Measurements from ENCODE around the gene RAP1GAP2. TPM values are rescaled to one million over a fixed set of nuclear protein-coding genes. Genes with fewer than 3 reads are reported as not detected.
A peak's percentile ranks its signal among the peaks of the same experiment; 100 is the strongest.

Gene RAP1GAP2
- total RNA-seq, 1 experiment from 2014 or later, result 72.8 TPM

DNA sequence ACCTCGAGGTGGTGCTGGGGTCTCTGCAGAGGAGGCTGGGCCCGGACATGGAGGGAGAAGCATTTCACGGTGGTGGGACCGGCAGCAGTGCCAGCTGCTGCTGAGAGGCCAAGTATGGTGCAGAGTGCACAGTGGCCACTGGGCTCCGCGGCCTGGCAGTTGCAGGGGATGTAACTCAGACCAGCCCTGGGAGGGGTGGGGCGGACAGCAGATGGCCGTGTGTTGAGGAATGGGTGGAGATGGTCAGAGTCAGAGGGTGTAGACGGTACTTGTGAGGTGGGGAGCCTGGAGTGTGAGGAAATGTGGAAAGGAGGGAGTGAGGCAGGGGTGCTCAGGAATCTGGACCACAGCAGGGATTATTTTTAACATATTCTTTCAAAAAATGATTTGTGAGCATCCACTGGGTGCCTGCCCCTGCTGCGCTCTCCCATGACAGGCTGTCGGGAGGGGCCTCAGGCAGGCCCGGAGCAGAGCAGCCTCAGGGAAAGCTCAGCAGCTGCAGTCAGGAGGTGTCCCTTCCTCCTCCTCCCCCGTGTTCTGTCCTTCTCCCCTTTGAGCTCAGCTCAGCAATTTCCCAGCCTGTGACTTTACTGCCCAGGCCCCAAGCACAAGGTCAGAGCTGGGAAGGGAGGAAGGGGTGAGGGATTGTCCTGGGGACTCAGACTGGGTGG is 113.1 kb downstream of the RAP1GAP2 start:
- peaks cover 42% of the 10 kb centered on the region for H3K36me3 Mint-ChIP-seq
- peak overlapping the region; percentile 58 for H3K27ac Mint-ChIP-seq

DNA sequence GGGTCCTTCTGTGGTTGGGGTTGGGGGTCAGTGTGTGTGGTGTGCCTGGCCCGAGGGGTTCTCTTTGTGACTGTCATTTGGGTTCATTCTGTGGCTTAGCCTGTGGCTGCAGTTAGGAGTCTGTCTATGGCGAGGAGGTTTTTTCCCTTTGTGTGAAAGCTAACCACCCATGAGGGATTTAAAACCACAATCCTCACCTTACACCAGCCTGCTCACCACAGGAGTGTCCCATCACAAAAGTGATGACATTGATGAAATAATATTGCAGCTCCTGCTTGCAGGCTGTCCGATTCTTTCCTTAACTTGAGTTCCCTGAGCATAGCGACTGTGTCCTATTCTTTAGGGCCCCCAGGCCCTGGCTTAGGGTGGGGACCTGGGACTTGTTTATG is 113.6 kb downstream of the RAP1GAP2 start:
- ChIA-PET POLR2A (interaction anchor here (1.5 kb wide), 1 partner anchor 16 kb away, joined by 3 read pairs; no protein-coding TSS in a partner anchor), CTCF (interaction anchor here (0.9 to 1.3 kb wide), 5 partner anchors 9 to 115 kb away, joined by 3 to 4 read pairs (median 3); no protein-coding TSS in a partner anchor)
- H3K27ac Mint-ChIP-seq, result peak overlapping the region; percentile 58
- H3K36me3 Mint-ChIP-seq, result peaks cover 42% of the 10 kb centered on the region
- ATAC-seq, result no peak
- no peak overlapping the region for H3K4me3 Mint-ChIP-seq
- H3K27me3 Mint-ChIP-seq (ENCODE audit: low read depth), result no peaks in the 10 kb centered on the region
- no peak for DNase-seq (ENCODE audit: low spot score)
- peaks cover 18% of the 10 kb centered on the region for H3K4me1 Mint-ChIP-seq
- H3K9me3 Mint-ChIP-seq, result peaks cover 6% of the 10 kb centered on the region
- TF ChIP-seq ZNF423 (CRISPR knock-in tag; IDR thresholded peaks at IDR 0.05) (no peak), FOXP1 (CRISPR knock-in tag; IDR thresholded peaks at IDR 0.05; ENCODE audit: borderline replicate concordance) (no peak), ZMAT4 (CRISPR knock-in tag; IDR thresholded peaks at IDR 0.05) (no peak), ARID4B (CRISPR knock-in tag; IDR thresholded peaks at IDR 0.05; ENCODE audit: borderline replicate concordance) (no peak), EMX1 (CRISPR knock-in tag; IDR thresholded peaks at IDR 0.05) (no peak), CREM (CRISPR knock-in tag; IDR thresholded peaks at IDR 0.05) (no peak), ZNF425 (CRISPR knock-in tag; conservative IDR thresholded peaks at IDR 0.05) (no peak), TCF7 (CRISPR knock-in tag; IDR thresholded peaks at IDR 0.05; ENCODE audit: low read depth) (no peak), ZNF512 (CRISPR knock-in tag; IDR thresholded peaks at IDR 0.05; ENCODE audit: borderline replicate concordance) (no peak)
- TF ChIP-seq, protein P1, sequence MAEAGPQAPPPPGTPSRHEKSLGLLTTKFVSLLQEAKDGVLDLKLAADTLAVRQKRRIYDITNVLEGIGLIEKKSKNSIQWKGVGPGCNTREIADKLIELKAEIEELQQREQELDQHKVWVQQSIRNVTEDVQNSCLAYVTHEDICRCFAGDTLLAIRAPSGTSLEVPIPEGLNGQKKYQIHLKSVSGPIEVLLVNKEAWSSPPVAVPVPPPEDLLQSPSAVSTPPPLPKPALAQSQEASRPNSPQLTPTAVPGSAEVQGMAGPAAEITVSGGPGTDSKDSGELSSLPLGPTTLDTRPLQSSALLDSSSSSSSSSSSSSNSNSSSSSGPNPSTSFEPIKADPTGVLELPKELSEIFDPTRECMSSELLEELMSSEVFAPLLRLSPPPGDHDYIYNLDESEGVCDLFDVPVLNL (CRISPR knock-in tag; IDR thresholded peaks at IDR 0.05; ENCODE audit: borderline replicate concordance, low read depth), result no peak

More for the DNA sequence above, 113.1 kb downstream of the RAP1GAP2 start:
- ChIA-PET POLR2A (interaction anchor here (1.5 kb wide), 1 partner anchor 16 kb away, joined by 3 read pairs; no protein-coding TSS in a partner anchor), CTCF (interaction anchor here (0.9 to 1.3 kb wide), 6 partner anchors 9 to 115 kb away, joined by 3 to 4 read pairs (median 4); no protein-coding TSS in a partner anchor)
- Mint-ChIP-seq H3K9me3 (peaks cover 6% of the 10 kb centered on the region), H3K4me1 (peaks cover 18% of the 10 kb centered on the region), H3K27me3 (ENCODE audit: low read depth) (no peaks in the 10 kb centered on the region), H3K4me3 (no peak overlapping the region)
- DNase-seq (ENCODE audit: low spot score), result no peak
- TF ChIP-seq, protein P2, sequence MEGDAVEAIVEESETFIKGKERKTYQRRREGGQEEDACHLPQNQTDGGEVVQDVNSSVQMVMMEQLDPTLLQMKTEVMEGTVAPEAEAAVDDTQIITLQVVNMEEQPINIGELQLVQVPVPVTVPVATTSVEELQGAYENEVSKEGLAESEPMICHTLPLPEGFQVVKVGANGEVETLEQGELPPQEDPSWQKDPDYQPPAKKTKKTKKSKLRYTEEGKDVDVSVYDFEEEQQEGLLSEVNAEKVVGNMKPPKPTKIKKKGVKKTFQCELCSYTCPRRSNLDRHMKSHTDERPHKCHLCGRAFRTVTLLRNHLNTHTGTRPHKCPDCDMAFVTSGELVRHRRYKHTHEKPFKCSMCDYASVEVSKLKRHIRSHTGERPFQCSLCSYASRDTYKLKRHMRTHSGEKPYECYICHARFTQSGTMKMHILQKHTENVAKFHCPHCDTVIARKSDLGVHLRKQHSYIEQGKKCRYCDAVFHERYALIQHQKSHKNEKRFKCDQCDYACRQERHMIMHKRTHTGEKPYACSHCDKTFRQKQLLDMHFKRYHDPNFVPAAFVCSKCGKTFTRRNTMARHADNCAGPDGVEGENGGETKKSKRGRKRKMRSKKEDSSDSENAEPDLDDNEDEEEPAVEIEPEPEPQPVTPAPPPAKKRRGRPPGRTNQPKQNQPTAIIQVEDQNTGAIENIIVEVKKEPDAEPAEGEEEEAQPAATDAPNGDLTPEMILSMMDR (IDR thresholded peaks at IDR 0.05), result no peak
- no peak for TF ChIP-seq STAT6 (CRISPR knock-in tag; conservative IDR thresholded peaks at IDR 0.05; ENCODE audit: low read depth)
- TF ChIP-seq ZNF317 (CRISPR knock-in tag; IDR thresholded peaks at IDR 0.05; ENCODE audit: borderline replicate concordance, low read depth), result no peak
- TF ChIP-seq NR1H2 (CRISPR knock-in tag; IDR thresholded peaks at IDR 0.05), result no peak
- no peak for TF ChIP-seq CREB1 (CRISPR knock-in tag; IDR thresholded peaks at IDR 0.05)
- ATAC-seq, result peak; percentile 24; the same call in 1 of the 2 replicates
